AG04450 (cell line): ENCODE results near the gene PIKFYVE. TPM values are rescaled to one million over a fixed set of nuclear protein-coding genes. Genes with fewer than 3 reads are reported as not detected.

Source experiments
- CTCF ChIA-PET: fragments of 300-600, 350-600 bp; formaldehyde crosslinking; extraction: SDS; loops from one replicate; lab custom pipeline; 2022; ENCODE audit warnings: antibody characterized with exemption, inconsistent platforms; lab: Charles Lee
- POLR2A ChIA-PET: fragments of 350-600 bp; formaldehyde crosslinking; extraction: SDS; loops from one replicate; lab custom pipeline; 2021; ENCODE audit warnings: antibody characterized with exemption, inconsistent platforms; lab: Yijun Ruan, JAX
- DNase-seq: peaks from one replicate; pipeline ENCODE4 v3.0.0-alpha.2; 2011; ENCODE audit warnings: low read depth, low spot score
- H3K27ac ChIP-seq: one replicate; pipeline ENCODE4 v1.5.1; 2012; ENCODE audit warnings: low read depth, low read length, control low read depth
- H3K27me3 ChIP-seq: one replicate; pipeline ENCODE4 v1.6.0; 2012; ENCODE audit warnings: low read length; ENCODE audit not compliant: control insufficient read depth, insufficient read depth
- H3K4me3 ChIP-seq: 2 replicates; pipeline ENCODE4 v1.5.1; 2011; ENCODE audit warnings: mild to moderate bottlenecking, low read depth, low read length, control low read depth
- H3K9me3 ChIP-seq: 2 replicates; pipeline ENCODE4 v1.5.1; 2012; ENCODE audit warnings: low read length; ENCODE audit not compliant: control insufficient read depth, insufficient read depth
- polyA plus RNA-seq: library from polyadenylated mRNA; depleted of rRNA; stranded (reverse); fragments of >200 nt; gene quantifications from 2 replicates; pipeline ENCODE4 v1.2.3, GENCODE V29; 2011
- TF ChIP-seq, protein P1 (sequence below): IDR thresholded peaks from 2 replicates; pipeline ENCODE4 v1.5.1; 2011; ENCODE audit warnings: low read depth, low read length, control low read depth, inconsistent platforms

Gene PIKFYVE
- polyA plus RNA-seq, 1 experiment, result 23.8 TPM

DNA sequence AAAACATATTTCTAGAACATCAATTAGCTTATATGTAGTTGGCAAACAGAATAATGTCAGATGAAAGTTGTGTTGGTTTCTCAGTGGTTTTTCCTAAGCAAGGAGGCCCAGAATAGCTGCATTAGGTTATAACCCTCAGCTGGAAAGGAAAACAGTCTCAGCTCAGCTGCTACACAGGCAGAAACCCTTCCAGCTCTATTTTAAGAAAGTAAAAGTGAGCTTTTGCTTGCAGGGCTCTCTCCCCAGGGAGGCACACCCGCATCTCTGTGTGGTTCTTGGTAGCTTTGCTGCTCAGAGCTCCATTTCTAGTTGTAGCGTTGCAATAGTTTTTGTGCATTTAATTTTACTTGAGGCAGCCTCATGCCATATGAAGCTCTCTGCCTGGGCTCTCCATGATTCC, 54.6 kb downstream of the PIKFYVE start:
- Histone ChIP-seq H3K4me3 (no peak overlapping the region), H3K27me3 (no peaks in the 10 kb centered on the region), H3K27ac (no peak overlapping the region), H3K9me3 (no peaks in the 10 kb centered on the region)
- ChIA-PET CTCF (interaction anchor here (0.6 kb wide), 1 partner anchor 1539 kb away, joined by 3 read pairs; no protein-coding TSS in a partner anchor), POLR2A (no interaction called here)
- TF ChIP-seq, protein P1, sequence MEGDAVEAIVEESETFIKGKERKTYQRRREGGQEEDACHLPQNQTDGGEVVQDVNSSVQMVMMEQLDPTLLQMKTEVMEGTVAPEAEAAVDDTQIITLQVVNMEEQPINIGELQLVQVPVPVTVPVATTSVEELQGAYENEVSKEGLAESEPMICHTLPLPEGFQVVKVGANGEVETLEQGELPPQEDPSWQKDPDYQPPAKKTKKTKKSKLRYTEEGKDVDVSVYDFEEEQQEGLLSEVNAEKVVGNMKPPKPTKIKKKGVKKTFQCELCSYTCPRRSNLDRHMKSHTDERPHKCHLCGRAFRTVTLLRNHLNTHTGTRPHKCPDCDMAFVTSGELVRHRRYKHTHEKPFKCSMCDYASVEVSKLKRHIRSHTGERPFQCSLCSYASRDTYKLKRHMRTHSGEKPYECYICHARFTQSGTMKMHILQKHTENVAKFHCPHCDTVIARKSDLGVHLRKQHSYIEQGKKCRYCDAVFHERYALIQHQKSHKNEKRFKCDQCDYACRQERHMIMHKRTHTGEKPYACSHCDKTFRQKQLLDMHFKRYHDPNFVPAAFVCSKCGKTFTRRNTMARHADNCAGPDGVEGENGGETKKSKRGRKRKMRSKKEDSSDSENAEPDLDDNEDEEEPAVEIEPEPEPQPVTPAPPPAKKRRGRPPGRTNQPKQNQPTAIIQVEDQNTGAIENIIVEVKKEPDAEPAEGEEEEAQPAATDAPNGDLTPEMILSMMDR, result no peak
- DNase-seq, result no peak

DNA sequence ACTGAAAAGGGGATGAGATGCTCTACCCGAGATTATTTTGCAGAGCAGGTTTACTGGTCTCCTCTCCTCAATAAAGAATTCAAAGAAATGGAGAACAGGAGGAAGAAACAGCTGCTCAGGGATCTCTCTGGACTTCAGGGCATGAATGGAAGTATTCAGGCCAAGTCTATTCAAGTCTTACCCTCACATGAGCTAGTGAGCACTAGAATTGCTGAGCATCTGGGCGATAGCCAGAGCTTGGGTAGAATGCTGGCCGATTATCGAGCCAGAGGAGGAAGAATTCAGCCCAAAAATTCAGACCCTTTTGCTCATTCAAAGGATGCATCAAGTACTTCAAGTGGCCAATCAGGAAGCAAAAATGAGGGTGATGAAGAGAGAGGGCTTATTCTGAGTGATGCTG, 60.0 kb downstream of the PIKFYVE start:
- POLR2A ChIA-PET, result no interaction called here
- no peaks in the 10 kb centered on the region for H3K9me3 ChIP-seq
- H3K4me3 ChIP-seq, result no peak overlapping the region
- TF ChIP-seq, protein P1, result no peak
- CTCF ChIA-PET, result interaction anchor here (1.3 kb wide), 1 partner anchor 21 kb away, joined by 3 read pairs; no protein-coding TSS in a partner anchor
- no peak for DNase-seq
- H3K27ac ChIP-seq, result no peak overlapping the region
- no peaks in the 10 kb centered on the region for H3K27me3 ChIP-seq

DNA sequence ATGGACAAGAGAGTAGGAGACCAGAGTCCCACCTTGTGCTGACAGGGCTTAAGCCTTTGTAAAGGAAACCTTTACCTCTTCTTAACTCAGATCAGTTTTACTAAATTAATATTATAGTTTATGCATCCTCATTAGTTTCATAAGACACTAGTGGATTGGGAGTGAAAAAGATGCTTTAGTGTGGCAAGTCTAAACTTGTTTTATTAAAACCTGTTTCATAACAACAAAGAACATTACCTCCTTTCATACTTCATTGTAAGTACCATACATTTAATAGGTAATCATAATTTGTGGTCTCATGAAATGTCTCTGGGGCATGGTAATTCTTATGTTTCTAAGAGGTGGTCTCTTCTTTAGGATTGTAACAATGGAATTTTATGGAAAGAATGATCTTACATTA, 63.4 kb downstream of the PIKFYVE start:
- Histone ChIP-seq H3K27me3 (no peaks in the 10 kb centered on the region), H3K9me3 (no peaks in the 10 kb centered on the region), H3K27ac (no peak overlapping the region), H3K4me3 (no peak overlapping the region)
- CTCF ChIA-PET, result no interaction called here
- no peak for DNase-seq
- POLR2A ChIA-PET, result no interaction called here
- TF ChIP-seq, protein P1, result no peak

DNA sequence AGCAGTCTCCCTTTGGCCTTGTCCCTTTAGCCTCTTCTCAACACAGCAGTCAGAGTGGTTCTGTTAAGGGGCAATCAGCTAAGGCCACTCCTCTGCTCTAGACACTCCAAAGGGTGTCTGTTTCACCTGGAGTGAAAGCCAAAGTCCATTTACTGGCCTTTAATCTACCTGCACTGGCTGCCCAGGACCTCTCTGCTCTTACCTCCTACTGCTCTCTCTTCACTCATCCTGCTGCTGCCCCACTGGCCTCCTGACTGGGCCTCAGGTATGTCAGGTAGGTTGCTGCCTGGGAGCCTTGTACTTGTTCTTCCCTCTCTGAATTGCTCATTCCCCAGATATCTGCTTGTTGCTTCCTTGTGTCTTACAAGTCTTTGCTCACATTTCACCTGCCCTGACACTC, 68.2 kb downstream of the PIKFYVE start:
- TF ChIP-seq, protein P1, result no peak
- Histone ChIP-seq H3K27ac (no peak overlapping the region), H3K27me3 (no peaks in the 10 kb centered on the region), H3K4me3 (no peak overlapping the region), H3K9me3 (no peaks in the 10 kb centered on the region)
- DNase-seq, result no peak
- POLR2A ChIA-PET, result no interaction called here
- CTCF ChIA-PET, result interaction anchor here (0.7 kb wide), 1 partner anchor 159 kb away, joined by 4 read pairs; no protein-coding TSS in a partner anchor

DNA sequence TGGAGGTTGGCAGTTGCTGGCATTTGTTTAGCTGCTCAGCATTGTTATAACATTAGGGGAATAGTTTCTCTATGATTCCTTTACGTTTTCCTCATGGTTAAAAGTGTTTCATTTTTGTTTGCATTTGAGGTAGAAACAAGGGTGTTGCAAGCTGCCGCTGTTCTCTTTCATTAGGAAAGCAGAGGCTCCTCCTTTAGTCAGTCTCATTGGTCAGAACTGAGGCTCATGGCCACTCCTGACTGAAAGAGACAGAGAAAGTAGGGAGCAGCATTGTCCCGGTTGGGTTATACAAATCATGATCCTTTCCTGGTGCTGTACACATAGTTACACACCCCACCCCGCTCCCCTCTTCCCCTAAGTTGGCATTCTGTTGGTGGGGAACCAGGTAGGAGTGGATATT, 80.7 kb downstream of the PIKFYVE start:
- CTCF ChIA-PET, result interaction anchor here (1.2 to 1.3 kb wide), 3 partner anchors 9 to 172 kb away, joined by 3 read pairs; no protein-coding TSS in a partner anchor
- TF ChIP-seq, protein P1, result no peak
- POLR2A ChIA-PET, result no interaction called here

More for the DNA sequence above, 80.7 kb downstream of the PIKFYVE start:
- DNase-seq, result no peak
- Histone ChIP-seq H3K27me3 (no peaks in the 10 kb centered on the region), H3K4me3 (no peak overlapping the region), H3K27ac (no peak overlapping the region), H3K9me3 (no peaks in the 10 kb centered on the region)
